GM21367 (cell line): ENCODE data around the gene DUS4L.

Source experiments
- ATAC-seq: cut with Tn5 transposase; IDR thresholded peaks from one replicate; pipeline ENCODE4 v1.9.1; 2021; ENCODE audit not compliant: unreplicated experiment

The DUS4L gene

DNA sequence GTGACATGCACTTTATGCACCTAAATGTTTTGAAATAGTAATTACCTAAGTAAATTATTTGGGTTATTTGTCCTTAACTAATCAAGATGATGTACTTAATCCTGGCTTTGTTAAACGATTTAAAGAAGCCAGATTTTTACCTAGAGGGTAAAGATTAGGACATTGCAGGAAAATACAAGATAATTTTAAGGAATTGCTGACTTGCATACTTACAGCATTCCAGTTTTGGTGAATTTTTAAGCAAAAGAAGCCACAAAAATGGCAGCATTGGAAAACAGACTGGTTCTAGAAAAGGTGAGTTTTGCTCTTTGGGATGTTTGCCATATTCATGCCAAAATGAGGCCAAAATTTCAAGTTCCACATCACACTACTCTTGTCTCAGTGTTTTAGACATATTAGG is 49.7 kb downstream of the DUS4L start:
- ATAC-seq = no peak

DNA sequence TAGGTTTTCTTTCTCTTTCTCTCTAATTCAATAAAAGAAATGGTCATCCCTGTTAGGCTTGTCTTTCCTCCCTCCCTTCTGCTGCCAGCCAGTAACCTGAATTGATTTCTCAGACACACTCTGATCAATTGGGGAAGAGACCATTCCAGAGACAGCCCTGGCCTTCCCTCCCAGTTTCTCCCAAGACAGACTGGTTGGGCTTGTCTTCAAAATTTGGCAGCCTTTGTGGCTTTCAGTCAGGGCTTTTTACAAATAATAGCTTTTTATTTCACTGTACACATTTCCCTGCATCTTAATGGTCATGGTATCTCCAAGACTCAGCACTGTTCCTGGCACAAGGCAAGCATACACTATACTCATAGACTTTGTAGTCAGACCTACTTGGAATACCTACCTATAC is 50.2 kb downstream of the DUS4L start:
- no peak for ATAC-seq

DNA sequence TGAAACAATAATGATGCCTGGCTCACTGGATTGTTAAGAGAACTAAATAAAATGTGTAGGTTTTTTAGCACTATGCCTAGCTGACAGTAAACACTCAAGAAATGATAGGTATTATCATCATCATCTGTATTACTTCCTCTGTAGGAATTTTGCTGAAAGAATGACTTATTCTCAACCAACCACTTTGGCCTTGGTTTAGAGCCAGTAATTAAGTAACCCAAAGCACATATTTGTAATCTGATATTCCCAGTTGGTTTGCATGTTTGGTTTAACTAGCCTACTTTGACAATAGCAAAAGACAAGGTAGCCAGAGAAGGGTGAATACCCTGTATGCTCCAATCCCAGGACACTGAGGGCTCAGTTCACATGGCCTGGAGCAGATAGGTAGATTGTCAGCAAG is 50.7 kb downstream of the DUS4L start:
- ATAC-seq = no peak

DNA sequence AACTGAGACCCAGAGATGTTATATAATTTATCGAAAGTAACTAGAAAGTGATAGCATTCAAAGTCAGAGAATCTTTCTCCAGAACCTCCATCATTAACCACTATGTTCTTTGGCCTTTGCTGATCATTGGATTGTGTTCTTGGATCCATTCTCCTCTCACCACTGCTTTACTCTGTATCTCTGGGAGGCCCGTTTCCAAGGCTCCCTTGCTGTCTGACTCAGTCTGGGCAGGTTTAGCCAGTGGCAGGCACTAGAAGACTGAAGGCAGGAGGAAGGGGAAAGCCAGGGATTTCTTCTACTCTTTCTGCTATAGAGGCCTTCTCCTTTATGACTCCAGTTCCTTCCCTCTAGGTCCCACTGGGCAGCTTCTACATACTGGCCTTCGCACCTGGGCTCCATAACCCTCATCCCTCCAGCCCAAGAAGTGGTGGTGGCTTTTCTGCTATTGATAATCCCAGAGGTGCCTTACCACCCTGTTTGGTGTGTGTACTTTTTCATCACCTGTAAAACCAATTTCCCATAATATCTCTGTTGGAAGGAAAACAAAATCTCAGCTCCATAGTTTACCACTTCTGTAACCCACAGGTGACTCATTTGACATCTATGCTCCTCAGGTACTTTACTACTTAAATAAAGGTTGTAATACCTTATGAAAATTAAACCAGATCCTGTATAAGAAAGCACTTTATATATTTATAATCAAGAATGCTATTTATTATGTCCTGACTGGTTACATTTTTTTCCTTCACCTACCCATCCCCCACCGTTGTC is 52.3 kb downstream of the DUS4L start:
- no peak for ATAC-seq

DNA sequence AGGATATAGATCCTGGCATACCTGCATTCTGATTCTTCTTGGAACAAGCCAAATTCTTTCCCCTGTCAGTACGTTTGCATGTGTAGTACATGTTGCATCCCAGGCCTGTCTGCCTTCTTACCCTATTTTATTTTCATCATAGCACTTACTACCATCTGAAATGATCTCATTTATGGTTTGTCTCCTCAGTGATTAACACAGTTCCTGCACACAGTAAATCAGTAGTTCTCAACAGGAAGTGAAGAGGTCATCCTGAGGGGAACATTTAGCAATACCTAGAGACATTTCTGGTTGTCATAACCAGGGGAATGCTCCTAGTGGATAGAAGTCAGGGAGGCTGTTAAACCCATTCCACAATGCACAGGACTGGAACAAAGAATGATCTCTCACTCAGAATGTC is 58.7 kb downstream of the DUS4L start:
- no peak for ATAC-seq

DNA sequence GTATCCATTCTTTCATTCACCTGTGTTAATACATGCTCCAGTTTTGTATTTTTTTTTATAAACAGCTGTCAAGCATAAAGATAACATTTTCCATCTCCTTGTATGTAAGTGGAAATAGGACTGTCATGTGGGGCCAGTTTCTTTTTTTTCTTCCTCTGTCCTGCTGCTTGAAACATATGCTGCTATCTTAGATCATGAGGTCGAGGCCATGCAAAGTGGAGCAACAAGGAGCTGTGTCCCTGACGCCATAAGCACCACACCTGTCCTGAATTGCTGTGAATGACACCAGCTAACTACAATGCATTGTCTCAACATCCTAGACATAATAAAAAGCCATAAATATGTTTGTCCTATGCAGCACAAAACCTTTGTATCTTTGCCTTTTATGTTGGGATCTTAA is 59.1 kb downstream of the DUS4L start:
- ATAC-seq = no peak

DNA sequence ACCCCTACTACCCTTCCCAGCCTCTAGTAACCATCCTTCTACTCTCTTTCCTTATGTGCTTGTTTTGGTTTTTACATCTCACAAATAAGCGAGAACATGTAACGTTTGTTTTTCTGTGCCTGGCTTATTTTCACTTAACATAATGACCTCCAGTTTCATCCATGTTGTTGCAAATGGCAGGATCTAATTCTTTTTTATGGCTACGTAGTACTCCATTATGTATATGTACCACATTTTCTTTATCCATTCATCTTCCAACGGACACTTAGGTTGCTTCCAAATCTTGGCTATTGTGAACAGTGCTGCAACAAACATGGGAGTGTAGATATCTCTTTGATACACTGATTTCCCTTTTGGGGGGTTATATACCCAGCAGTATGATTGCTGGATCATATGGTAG is 63.2 kb downstream of the DUS4L start:
- ATAC-seq = no peak
